HG03175 (cell line): ENCODE data around the gene PEPD.

Experiments
- ATAC-seq: cut with Tn5 transposase; IDR thresholded peaks from one replicate; pipeline ENCODE4 v1.9.1; 2021; ENCODE audit warnings: mild to moderate bottlenecking, moderate library complexity; ENCODE audit not compliant: unreplicated experiment

The PEPD gene

DNA sequence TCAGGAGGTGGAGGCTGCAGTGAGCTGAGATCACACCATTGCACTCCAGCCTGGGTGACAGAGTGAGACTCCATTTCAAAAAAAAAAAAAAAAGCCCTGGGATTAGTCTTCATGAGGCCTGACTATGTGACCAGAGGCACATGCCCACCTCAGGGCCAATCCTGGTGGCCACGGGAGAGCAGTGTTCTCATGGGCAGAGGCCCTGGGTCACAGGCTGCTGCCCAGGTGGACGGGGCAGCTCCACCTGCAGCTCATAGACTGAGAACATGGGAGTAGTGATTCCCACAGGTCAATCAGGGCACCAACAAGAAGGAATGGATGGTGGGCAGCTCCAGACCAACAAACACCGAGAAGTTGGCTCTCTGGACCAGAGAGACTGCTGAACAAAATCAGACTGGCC lies 26.1 kb upstream of the PEPD start:
- no peak for ATAC-seq

DNA sequence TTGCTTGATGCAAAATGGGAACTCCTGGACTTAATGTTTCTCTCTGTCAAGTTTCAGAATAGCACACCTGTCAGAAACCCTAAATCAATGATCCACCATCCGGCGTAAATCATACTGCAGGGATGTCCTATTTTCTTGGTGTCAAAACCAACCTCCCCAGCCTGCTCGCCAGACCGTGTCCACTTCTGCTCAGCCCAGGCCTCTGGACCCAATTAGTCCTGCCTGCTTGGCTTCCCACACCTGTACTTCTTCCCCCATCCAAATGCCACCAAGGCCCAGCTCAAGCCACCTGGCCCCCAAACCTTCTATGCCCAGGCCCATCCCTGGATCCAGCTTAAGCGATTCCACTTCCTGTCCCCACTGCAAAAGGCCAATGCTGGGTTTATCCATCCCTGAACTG lies 25.1 kb upstream of the PEPD start:
- no peak for ATAC-seq

DNA sequence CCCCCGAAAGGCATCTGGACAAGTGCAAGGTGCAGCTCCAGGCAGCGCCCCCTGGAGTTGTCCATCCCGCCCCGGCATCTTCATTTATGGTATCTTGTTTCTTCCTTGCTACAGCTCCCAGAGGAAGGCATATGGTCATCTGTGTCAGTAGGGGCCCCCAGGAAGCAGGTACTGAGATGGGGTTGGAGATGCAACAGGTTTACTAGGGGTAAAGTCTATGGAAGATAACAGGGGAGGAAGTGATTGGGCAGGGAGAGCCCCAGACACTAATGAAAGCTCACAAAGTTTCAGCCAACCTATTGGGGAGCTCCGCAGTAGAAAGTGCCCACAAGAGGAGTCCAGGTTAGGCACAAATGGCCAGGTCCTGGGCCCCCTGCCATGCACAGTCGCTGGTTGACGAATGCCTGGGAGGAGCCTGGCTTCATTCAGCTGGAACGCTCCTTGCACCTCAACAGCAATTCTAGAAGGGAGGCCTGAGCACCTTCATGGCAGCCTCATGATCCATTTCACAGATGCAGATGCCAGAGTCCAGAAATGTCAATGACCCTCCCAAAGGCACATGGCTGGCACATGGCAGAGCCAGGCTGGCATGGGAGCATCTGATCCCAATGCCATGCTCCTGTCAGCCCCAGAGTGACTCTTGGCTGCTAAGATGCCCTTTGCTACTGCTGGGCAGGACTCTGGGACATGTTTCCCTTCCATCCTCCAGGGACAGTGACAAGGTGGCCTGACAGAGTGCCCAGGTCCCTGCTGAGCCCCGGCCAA lies 23.8 kb upstream of the PEPD start:
- ATAC-seq = no peak

GRCh38 chr19:33535226-33535625 lies 13.6 kb upstream of the PEPD start:
- no peak for ATAC-seq

- no peak for ATAC-seq
Measured at GRCh38 chr19:33532859-33533460, 11.4 kb upstream of the PEPD start.

DNA sequence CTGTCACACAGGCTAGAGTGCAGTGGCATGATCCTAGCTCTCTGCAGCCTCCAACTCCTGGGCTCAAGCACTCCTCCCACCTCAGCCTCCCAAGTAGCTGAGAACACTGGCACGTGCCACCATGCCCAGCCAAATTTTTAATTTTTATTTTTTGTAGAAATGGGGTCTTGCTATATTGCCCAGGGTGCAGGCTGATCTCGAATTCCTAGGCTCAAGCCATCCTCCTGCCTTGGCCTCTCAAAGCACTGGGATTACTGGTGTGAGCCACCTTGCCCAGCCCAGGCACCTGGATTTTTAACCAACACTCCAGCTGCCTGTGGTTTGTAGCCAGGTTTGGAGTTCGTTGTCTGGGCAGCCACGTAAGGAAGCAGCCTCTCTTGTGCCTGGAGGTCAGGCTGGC lies 9.3 kb upstream of the PEPD start:
- no peak for ATAC-seq

DNA sequence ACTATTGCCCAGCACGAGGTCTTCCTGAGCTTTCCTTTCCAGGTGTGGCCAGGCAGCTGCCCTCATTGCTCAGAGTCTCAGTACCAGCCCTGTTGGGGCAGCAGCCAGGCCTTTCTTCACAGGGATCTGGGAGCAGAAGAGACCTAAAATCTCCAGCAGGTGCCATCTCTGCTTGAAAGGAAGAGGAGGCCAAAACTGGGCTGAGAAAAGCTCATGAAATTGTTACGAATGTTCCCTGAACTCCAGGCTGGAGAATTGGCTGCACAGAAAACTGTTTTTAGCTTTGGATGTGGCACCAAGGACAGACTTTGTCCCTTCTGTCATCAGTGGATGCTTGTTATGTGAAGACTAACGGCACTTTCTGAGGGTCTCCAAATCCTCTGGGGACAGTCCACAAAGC lies 8.7 kb upstream of the PEPD start:
- ATAC-seq = no peak

GRCh38 chr19:33529094-33529676 lies 7.6 kb upstream of the PEPD start:
- no peak for ATAC-seq

- ATAC-seq = no peak
Measured at GRCh38 chr19:33528404-33528803, 6.8 kb upstream of the PEPD start.

DNA sequence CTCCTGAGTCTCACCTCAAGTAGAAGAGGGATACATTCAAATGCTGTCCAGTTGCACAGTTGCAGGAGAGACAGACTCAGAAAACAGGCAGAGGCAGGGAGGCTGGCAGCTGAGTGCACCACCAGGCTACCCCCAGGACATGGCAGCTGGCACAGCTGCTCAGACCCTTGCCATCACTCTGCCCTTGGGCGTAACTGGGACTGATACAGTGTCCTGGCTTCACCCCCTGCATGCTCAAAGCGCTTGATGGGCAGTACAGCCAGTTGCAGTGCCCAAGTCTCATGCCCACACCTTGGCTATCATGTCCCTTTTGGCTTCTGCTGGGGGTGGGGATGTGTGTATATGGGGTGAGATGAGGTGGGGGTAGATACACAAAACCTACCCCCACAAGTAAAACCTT lies 5.5 kb upstream of the PEPD start:
- no peak for ATAC-seq

DNA sequence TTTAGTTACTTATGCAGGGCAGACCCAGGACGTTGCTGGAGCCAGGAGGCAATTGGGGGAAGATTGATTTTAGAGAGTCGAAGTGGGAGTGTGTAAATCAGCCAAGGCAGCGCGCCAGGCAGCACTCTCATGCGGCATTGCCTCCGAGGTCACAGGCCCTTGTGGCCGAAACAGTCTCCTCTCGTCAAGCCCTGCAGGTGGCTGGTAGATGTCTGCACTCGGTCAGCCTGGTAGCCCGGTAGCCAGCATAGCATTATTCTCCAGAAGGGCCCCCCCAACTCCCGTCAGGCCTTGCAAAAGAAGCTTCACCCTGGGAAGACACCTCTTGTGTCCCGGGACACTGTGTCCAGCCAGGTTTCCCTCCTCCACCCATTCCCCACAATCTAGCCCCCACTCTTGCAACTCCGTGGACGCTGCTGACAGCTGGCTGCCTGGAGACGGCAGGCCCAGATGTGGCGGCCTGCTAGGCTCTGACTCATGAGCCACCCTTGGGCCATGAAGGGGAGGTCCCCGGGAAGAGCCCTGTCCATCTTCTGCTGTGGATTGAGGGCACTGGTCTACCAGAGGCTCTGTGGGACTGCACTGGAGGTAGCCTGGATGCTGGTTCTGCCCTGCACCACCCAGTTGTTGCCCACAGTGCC lies 2.6 kb upstream of the PEPD start:
- ATAC-seq = no peak

DNA sequence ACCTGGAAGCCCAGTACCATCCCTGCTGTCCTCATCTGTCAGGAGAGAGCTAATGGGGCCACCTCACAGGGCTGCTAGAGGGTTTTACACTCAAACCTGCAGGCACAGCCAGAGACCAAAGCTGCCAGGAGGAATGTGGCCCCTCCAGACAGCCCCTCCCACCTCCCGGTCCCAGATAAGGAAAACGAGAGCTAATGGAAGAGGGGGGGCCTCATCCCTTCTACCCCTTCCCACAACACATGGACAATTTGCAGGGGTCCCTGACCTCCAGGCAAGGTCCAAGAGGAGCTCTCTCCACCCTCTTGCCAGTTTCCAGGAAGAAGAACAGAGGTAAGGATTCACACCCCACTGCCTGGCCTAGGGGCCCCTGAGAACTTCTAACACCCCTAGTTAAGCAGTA lies 1.6 kb upstream of the PEPD start:
- ATAC-seq = no peak

DNA sequence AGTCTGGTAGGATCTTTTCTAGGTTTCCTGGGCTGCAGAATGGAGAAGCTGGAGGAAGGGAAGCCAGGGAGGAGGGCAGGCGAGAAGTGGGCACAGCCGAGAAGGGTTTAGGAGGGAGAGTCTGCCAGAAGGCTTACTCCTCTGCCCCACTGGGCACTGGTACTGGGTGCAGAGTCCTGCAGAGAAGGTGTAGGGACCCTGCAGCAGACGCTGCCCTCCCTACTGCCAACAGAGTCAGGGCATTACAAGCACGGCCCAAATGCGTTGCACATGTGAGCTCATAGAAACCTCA lies 726 bp upstream of the PEPD start:
- no peak for ATAC-seq

GRCh38 chr19:33520844-33521479 lies 629 bp downstream of the PEPD start:
- no peak for ATAC-seq

- ATAC-seq = no peak
Measured at GRCh38 chr19:33520048-33520643, 1.4 kb downstream of the PEPD start.

- ATAC-seq = no peak
Measured at GRCh38 chr19:33519416-33519815, 2.2 kb downstream of the PEPD start.

DNA sequence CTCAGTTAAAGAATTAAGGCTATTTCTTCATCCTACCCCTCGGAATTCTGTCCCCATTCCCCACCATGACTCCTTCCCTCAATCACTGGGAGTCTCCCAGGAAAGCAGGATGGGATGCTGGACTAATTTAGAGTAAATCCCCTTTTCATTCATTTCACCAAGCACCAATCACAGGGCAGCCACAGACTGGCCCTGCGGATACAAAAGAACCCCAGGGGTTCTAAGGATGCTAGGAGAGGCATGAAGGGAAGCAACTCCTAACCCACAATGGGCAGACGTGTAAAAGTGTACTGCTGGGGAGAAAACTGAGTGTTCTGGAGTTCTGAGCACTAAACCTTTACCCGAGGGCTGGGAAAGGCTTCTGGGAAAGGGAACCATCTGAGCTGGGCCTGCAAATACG lies 3.0 kb downstream of the PEPD start:
- ATAC-seq = no peak

GRCh38 chr19:33517922-33518321 lies 3.7 kb downstream of the PEPD start:
- no peak for ATAC-seq

DNA sequence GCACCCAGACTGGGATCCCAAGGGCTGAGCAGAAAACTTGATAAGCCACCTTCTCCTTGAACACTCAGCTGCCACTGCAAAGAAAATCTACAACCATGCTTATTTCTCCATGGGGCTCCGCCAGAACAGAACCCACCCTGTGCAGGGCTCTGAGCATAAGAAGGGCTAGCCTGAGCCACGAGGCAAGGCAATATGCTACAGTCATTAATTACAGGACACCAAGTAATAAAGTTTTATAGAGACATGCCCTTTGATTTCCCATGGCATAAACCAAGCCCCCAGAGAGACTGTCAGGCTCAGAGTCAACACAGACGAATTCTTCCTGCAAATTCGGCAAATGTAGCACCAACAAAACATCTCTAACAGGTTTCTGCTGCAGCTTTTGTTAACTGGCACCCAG lies 5.7 kb downstream of the PEPD start:
- ATAC-seq = no peak

DNA sequence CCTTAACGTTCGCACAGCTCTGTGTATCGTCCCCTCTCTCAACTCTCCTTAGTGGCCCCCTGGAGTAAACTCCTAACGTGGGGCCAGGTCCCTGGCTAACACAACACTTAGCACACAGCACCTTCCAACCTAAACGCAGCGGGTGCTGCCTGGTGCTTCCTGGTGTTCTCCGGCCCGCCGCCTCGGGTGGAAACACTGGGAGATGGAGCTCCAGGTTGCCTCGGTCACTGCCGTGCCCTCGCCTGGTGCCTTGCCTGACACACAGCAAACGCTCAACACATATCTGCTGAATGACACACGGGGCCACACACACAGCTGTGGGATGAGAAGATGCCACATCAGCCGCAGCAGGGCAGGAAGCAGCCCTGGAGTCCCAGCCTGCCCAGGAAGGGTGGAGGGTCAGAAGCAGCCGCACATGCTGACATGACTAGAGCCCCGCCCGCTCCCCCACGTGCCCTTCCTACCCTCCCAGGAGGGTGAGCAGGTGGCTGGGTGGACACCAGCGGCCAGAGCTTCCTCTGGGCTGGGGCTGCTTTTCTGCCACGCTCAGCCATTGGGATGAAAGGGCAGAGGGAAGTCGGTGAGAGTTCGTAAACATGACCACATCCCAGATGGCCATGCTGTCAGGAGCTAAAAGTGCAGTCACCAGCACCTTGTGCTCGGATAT lies 6.6 kb downstream of the PEPD start:
- no peak for ATAC-seq

GRCh38 chr19:33513424-33513823 lies 8.2 kb downstream of the PEPD start:
- no peak for ATAC-seq
